ENCODE results near the gene PRKN. TPM values are rescaled to one million over a fixed set of nuclear protein-coding genes. Genes with fewer than 3 reads are reported as not detected.

The PRKN gene
- total and polyA plus RNA-seq, 2 donors (not counting 3 experiments of a cell fraction or from before 2014, with no cell fraction given) = 0.06 TPM; not detected in 1

- CTCF ChIA-PET = no interaction called here
- Histone ChIP-seq H3K4me3 (replicated peaks in 1 of 3; ENCODE audit: insufficient read depth in 1 of 3, low read depth in 1 of 3, low read length in 3 of 3) (no peak overlapping the region), H2AFZ (ENCODE audit: low read depth, low read length) (no peak overlapping the region), H3K9me3 (replicated peaks; ENCODE audit: control insufficient read depth, insufficient read depth, low read length) (peaks cover 2% of the 10 kb centered on the region), H3K4me1 (ENCODE audit: control insufficient read depth, extremely low read depth, insufficient read depth, low read length) (no peaks in the 10 kb centered on the region), H3K9ac (replicated peaks; ENCODE audit: extremely low read depth, insufficient read depth, low read length) (no peak overlapping the region), H3K4me2 (ENCODE audit: insufficient read depth, low read length) (no peak overlapping the region), H3K36me3 (ENCODE audit: control insufficient read depth in 2 of 2, extremely low read depth in 1 of 2, insufficient read depth in 2 of 2, low read length in 2 of 2) (no peaks in the 10 kb centered on the region), H4K20me1 (replicated peaks; ENCODE audit: control insufficient read depth, extremely low read depth, insufficient read depth, low read length) (no peaks in the 10 kb centered on the region), H3K9me1 (replicated peaks; ENCODE audit: control insufficient read depth, extremely low read depth, insufficient read depth, low read length) (no peaks in the 10 kb centered on the region), H3K27ac (ENCODE audit: insufficient read depth, low read depth, low read length) (no peak overlapping the region), H3K27me3 (ENCODE audit: control insufficient read depth in 2 of 2, insufficient read depth in 2 of 2, low read length in 2 of 2) (no peaks in the 10 kb centered on the region), H3K79me2 (ENCODE audit: control insufficient read depth, insufficient read depth, low read length) (no peaks in the 10 kb centered on the region)
- DNase-seq (ENCODE audit: low read depth, low spot score) = no peak
- POLR2A ChIA-PET = no interaction called here
- no peak for FAIRE-seq
- intact Hi-C loops (cut with micrococcal nuclease) = no loop called here
- BruUV-seq (replicated peaks) = no TSS peak
- dilution Hi-C loops (cut with MboI; ENCODE audit: extremely low pct_ligation_motif_present, low sequenced_read_pairs) = no loop called here
- no peak for TF ChIP-seq MAX (IDR thresholded peaks at IDR 0.05; ENCODE audit: insufficient read depth, insufficient read length)
- TF ChIP-seq POLR2A (IDR thresholded peaks at IDR 0.05; ENCODE audit: low read depth, low read length) = no peak
- TF ChIP-seq EZH2 (IDR thresholded peaks at IDR 0.05; ENCODE audit: borderline replicate concordance, low read depth, low read length, severe bottlenecking) = no peak
- TF ChIP-seq MYC (IDR thresholded peaks at IDR 0.05; ENCODE audit: low read depth, low read length) = no peak
- TF ChIP-seq POLR2AphosphoS5 (IDR thresholded peaks at IDR 0.05; ENCODE audit: insufficient read depth, low read depth, low read length) = no peak
- TF ChIP-seq FOS (IDR thresholded peaks at IDR 0.05; ENCODE audit: borderline replicate concordance, insufficient read depth, low read length) = no peak
- no peak for TF ChIP-seq GATA2 (IDR thresholded peaks at IDR 0.05; ENCODE audit: insufficient read depth, insufficient read length, low read depth, low read length)
- no peak for TF ChIP-seq CTCF (IDR thresholded peaks at IDR 0.05; ENCODE audit: extremely low read depth in 1 of 2, insufficient read depth in 1 of 2, low read depth in 1 of 2, low read length in 2 of 2)
Measured at GRCh38 chr6:162528538-162528937, 199.0 kb downstream of the PRKN start.

Data from endothelial cell of umbilical vein (primary cell).